H1 (cell line): ENCODE measurements around the gene PDRG1. TPM values are rescaled to one million over a fixed set of nuclear protein-coding genes. Genes with fewer than 3 reads are reported as not detected.

Experiments used
- CTCF ChIA-PET: fragments of 300-600 bp; sonication (Branson Sonifier 250); formaldehyde crosslinking; loops from one replicate; lab custom pipeline; 2021; ENCODE audit not compliant: partially characterized antibody; lab: Charles Lee
- POLR2A ChIA-PET: fragments of 300-600 bp; sonication (Branson Sonifier 250); formaldehyde crosslinking; loops from one replicate; lab custom pipeline; 2021; ENCODE audit warnings: inconsistent platforms; ENCODE audit not compliant: partially characterized antibody; lab: Charles Lee
- DNase-seq, 2 experiments: peaks; one replicate each; pipeline versions ENCODE4 v3.0.0 to v3.0.0-alpha.2; 2010 to 2022; ENCODE audit warnings: low spot score in 2 of 2, low read depth in 1 of 2, mixed read lengths in 1 of 2
- FAIRE-seq: peaks from 2 replicates; lab custom pipeline; 2011; peaks lifted over from hg19 to GRCh38; lab: Jason Lieb, UNC
- H2AFZ ChIP-seq: 2 replicates; pipeline ENCODE4 v1.8.1; 2012; ENCODE audit warnings: low read length, inconsistent platforms
- H2AK5ac ChIP-seq: 2 replicates; pipeline ENCODE4 v1.6.1; 2013; ENCODE audit warnings: low read depth, low read length
- H2BK120ac ChIP-seq: replicated peaks from 2 replicates; pipeline ENCODE3; 2013; ENCODE audit warnings: low read depth, low read length, inconsistent platforms
- H2BK12ac ChIP-seq: 2 replicates; pipeline ENCODE4 v1.6.1; 2013; ENCODE audit warnings: low read depth, low read length
- H2BK15ac ChIP-seq: 2 replicates; pipeline ENCODE4 v1.6.1; 2013; ENCODE audit warnings: low read length
- H2BK20ac ChIP-seq: 2 replicates; pipeline ENCODE4 v1.6.1; 2013; ENCODE audit warnings: low read length
- H2BK5ac ChIP-seq: 2 replicates; pipeline ENCODE4 v1.6.1; 2013; ENCODE audit warnings: low read depth, low read length
- H3K14ac ChIP-seq: 2 replicates; pipeline ENCODE4 v1.6.1; 2013; ENCODE audit warnings: inconsistent platforms; ENCODE audit not compliant: insufficient read length
- H3K18ac ChIP-seq: 2 replicates; pipeline ENCODE4 v1.6.1; 2013; ENCODE audit warnings: low read length; ENCODE audit errors: extremely low read depth
- H3K23ac ChIP-seq: 2 replicates; pipeline ENCODE4 v1.6.1; 2013; ENCODE audit warnings: inconsistent platforms; ENCODE audit not compliant: insufficient read length
- H3K23me2 ChIP-seq: 2 replicates; pipeline ENCODE4 v1.6.1; 2013; ENCODE audit warnings: low read depth, low read length
- H3K27ac ChIP-seq: 2 replicates; pipeline ENCODE4 v1.6.1; 2011; ENCODE audit warnings: low read depth, low read length, inconsistent platforms
- H3K27me3 ChIP-seq, 4 experiments: replicated peaks in 1 of 4; 1 replicate in 1 of 4; 2 replicates in 3 of 4; pipeline versions ENCODE4 v1.6.1 to v1.8.1; 2011 to 2013; ENCODE audit warnings: low read length in 3 of 4, mild to moderate bottlenecking in 3 of 4, inconsistent platforms in 2 of 4, mixed read lengths in 2 of 4, moderate library complexity in 1 of 4; ENCODE audit not compliant: control insufficient read depth in 3 of 4, insufficient read depth in 3 of 4; ENCODE audit errors: extremely low read depth in 1 of 4
- H3K36me3 ChIP-seq, 4 experiments: 2 replicates each; pipeline versions ENCODE4 v1.6.1 to v1.8.1; 2011 to 2013; ENCODE audit warnings: mild to moderate bottlenecking in 4 of 4, low read length in 3 of 4, moderate library complexity in 2 of 4, control low read depth in 1 of 4, inconsistent platforms in 1 of 4; ENCODE audit not compliant: insufficient read depth in 4 of 4, control insufficient read depth in 2 of 4
- H3K4ac ChIP-seq: replicated peaks from 2 replicates; pipeline ENCODE3; 2013; ENCODE audit warnings: low read length, low read depth, mixed read lengths, inconsistent platforms; ENCODE audit not compliant: insufficient read length
- H3K4me1 ChIP-seq, 4 experiments: replicated peaks in 1 of 4; 1 replicate in 1 of 4; 2 replicates in 3 of 4; pipeline versions ENCODE4 v1.6.1 to v1.8.1; 2011 to 2013; ENCODE audit warnings: low read length in 3 of 4, inconsistent platforms in 2 of 4, mixed read lengths in 1 of 4; ENCODE audit not compliant: insufficient read depth in 4 of 4, control insufficient read depth in 3 of 4
- H3K4me2 ChIP-seq, 2 experiments: 2 replicates each; pipeline versions ENCODE4 v1.6.1 to v1.8.1; 2011 to 2013; ENCODE audit warnings: low read depth in 2 of 2, low read length in 2 of 2, control low read depth in 1 of 2, inconsistent platforms in 1 of 2, mild to moderate bottlenecking in 1 of 2; ENCODE audit not compliant: insufficient read depth in 1 of 2
- H3K4me3 ChIP-seq, 4 experiments: fragments of 200-600, 300-600 bp in 1 of 4; sonication (generic), shearing (Covaris generic), sonication (Bioruptor Twin) in 1 of 4; 2 replicates each; pipeline versions ENCODE4 v1.5.1 to v1.8.1; 2011 to 2016; ENCODE audit warnings: low read length in 4 of 4, low read depth in 3 of 4, control low read depth in 2 of 4, inconsistent platforms in 2 of 4, mild to moderate bottlenecking in 2 of 4, mixed read lengths in 1 of 4, moderate library complexity in 1 of 4; ENCODE audit not compliant: insufficient read depth in 2 of 4; ENCODE audit errors: extremely low read depth in 1 of 4
- H3K56ac ChIP-seq: replicated peaks from 2 replicates; pipeline ENCODE3; 2013; ENCODE audit warnings: low read depth, mild to moderate bottlenecking, mixed read lengths, low read length, inconsistent platforms; ENCODE audit not compliant: insufficient read length
- H3K79me1 ChIP-seq: 2 replicates; pipeline ENCODE4 v1.6.1; 2013; ENCODE audit warnings: low read depth, low read length, control low read depth
- H3K79me2 ChIP-seq, 2 experiments: 2 replicates each; pipeline versions ENCODE4 v1.6.1 to v1.8.1; 2012 to 2013; ENCODE audit warnings: low read length in 2 of 2, mild to moderate bottlenecking in 2 of 2, inconsistent platforms in 1 of 2; ENCODE audit not compliant: insufficient read depth in 2 of 2, control insufficient read depth in 1 of 2
- H3K9ac ChIP-seq, 4 experiments: replicated peaks in 1 of 4; 1 replicate in 1 of 4; 2 replicates in 3 of 4; pipeline versions ENCODE4 v1.6.1 to v1.8.1; 2011 to 2013; ENCODE audit warnings: low read depth in 3 of 4, low read length in 3 of 4, control low read depth in 2 of 4, mild to moderate bottlenecking in 2 of 4, moderate library complexity in 2 of 4, inconsistent platforms in 1 of 4; ENCODE audit errors: extremely low read depth in 1 of 4
- H3K9me3 ChIP-seq, 2 experiments: 2 replicates each; pipeline versions ENCODE4 v1.6.1 to v1.8.1; 2012 to 2013; ENCODE audit warnings: mild to moderate bottlenecking in 2 of 2, moderate library complexity in 2 of 2, control low read depth in 1 of 2, inconsistent platforms in 1 of 2, low read depth in 1 of 2, low read length in 1 of 2, mixed read lengths in 1 of 2; ENCODE audit not compliant: insufficient read depth in 2 of 2
- H4K20me1 ChIP-seq, 2 experiments: replicated peaks in 1 of 2; 2 replicates each; pipeline versions ENCODE3 to v1.8.1; 2011 to 2013; ENCODE audit warnings: inconsistent platforms in 2 of 2, low read length in 2 of 2, mild to moderate bottlenecking in 1 of 2; ENCODE audit not compliant: insufficient read depth in 2 of 2, control insufficient read depth in 1 of 2
- H4K5ac ChIP-seq: 2 replicates; pipeline ENCODE4 v1.6.1; 2013; ENCODE audit warnings: low read length, low read depth, mixed read lengths, inconsistent platforms; ENCODE audit not compliant: insufficient read length
- H4K8ac ChIP-seq: 2 replicates; pipeline ENCODE4 v1.8.0; 2013; ENCODE audit warnings: mild to moderate bottlenecking, moderate library complexity, low read length, inconsistent platforms; ENCODE audit not compliant: insufficient read depth; ENCODE audit errors: extremely low read depth
- H4K91ac ChIP-seq: replicated peaks from 2 replicates; pipeline ENCODE3; 2013; ENCODE audit warnings: low read length, mixed read lengths, inconsistent platforms; ENCODE audit not compliant: insufficient read length
- ATF3 ChIP-seq: IDR thresholded peaks from 2 replicates; pipeline ENCODE4 v1.6.1; 2011; ENCODE audit warnings: low read depth, mild to moderate bottlenecking, low read length; ENCODE audit not compliant: insufficient read depth
- WGBS, 2 experiments: shearing (Covaris generic) in 1 of 2; methylation state at CpG; one replicate each; pipeline versions ENCODE4 v1.1.6 to v1.1.7; 2013 to 2015; ENCODE audit warnings: low lambda C conversion rate in 2 of 2, mixed read lengths in 2 of 2, inconsistent platforms in 1 of 2, low coverage in 1 of 2, missing lambda C conversion rate in 1 of 2; ENCODE audit not compliant: insufficient replicate concordance in 2 of 2, insufficient coverage in 1 of 2, insufficient read length in 1 of 2; ENCODE audit errors: extremely low coverage in 1 of 2, missing lambda C conversion rate in 1 of 2; 5-methylcytosine and 5-hydroxymethylcytosine counted together
- polyA plus RNA-seq, 7 experiments: library from polyadenylated mRNA; depleted of rRNA in 3 of 7; stranded (reverse) in 5 of 7; unstranded in 2 of 7; fragments of >200 nt in 5 of 7; fragments of 200-250 nt in 2 of 7; gene quantifications; 1 replicate in 5 of 7; 2 replicates in 1 of 7; 4 replicates in 1 of 7; pipeline versions ENCODE4 v1.2.1 to v1.2.3, GENCODE V29; 2011 to 2013; ENCODE audit warnings: missing spikeins in 2 of 7, mixed read lengths in 2 of 7
- total RNA-seq: library from RNA; stranded (reverse); fragmentation: NEBNext Ultra II Directional; extraction: Animal tissue kit (Norgen Biotek cat#: 25700); gene quantifications from 2 replicates; pipeline ENCODE4 v1.2.1, GENCODE V29; 2021
- TF ChIP-seq, protein P1 (sequence below): IDR thresholded peaks from 2 replicates; pipeline ENCODE4 v1.6.1; 2012; ENCODE audit warnings: inconsistent platforms

Gene PDRG1
- total and polyA plus RNA-seq, 2 of the 8 experiments (the other 6 are each of a cell fraction or from before 2014, with no cell fraction given) = 14.2 to 20.8 TPM

GRCh38 chr20:31930779-31931178 is 21.1 kb downstream of the PDRG1 start:
- FAIRE-seq = peak; percentile 19
- Histone ChIP-seq H2BK20ac (no peak overlapping the region), H3K4ac (no peak overlapping the region)
- WGBS, 2 experiments = 82% methylated on average over 5 of the region's 5 CpGs; no CpG with 5 or more reads in 1 of the 2 experiments
- no peak for TF ChIP-seq ATF3
- TF ChIP-seq, protein P1, sequence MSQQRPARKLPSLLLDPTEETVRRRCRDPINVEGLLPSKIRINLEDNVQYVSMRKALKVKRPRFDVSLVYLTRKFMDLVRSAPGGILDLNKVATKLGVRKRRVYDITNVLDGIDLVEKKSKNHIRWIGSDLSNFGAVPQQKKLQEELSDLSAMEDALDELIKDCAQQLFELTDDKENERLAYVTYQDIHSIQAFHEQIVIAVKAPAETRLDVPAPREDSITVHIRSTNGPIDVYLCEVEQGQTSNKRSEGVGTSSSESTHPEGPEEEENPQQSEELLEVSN = peak; percentile 68
- TF ChIP-seq, all 59 proteins: peak for 1
- H4K91ac ChIP-seq = no peak overlapping the region
- H3K27me3 ChIP-seq = no peaks in the 10 kb centered on the region; a peak in 2 of 7 replicates
- no peak for DNase-seq
- no peak overlapping the region; the same call in 1 of the 2 replicates for H2BK15ac ChIP-seq
- no peaks in the 10 kb centered on the region for H4K20me1 ChIP-seq
- no peak overlapping the region for H3K9ac ChIP-seq
- H2AFZ ChIP-seq = no peak overlapping the region
- H2BK5ac ChIP-seq = no peak overlapping the region
- H3K23me2 ChIP-seq = no peaks in the 10 kb centered on the region
- H3K4me1 ChIP-seq = peaks cover 0 to 4% (median 3%) of the 10 kb centered on the region in 4 experiments; a peak in 6 of 7 replicates
- no peak overlapping the region for H3K23ac ChIP-seq
- H4K8ac ChIP-seq = no peak overlapping the region; the same call in 1 of the 2 replicates
- no peak overlapping the region for H2BK12ac ChIP-seq
- H3K9me3 ChIP-seq = no peaks in the 10 kb centered on the region
- no peak overlapping the region for H3K4me3 ChIP-seq
- no peak overlapping the region for H3K18ac ChIP-seq
- POLR2A ChIA-PET = interaction anchor here (1.7 kb wide), 1 partner anchor 11 kb away, joined by 6 read pairs; no protein-coding TSS in a partner anchor
- H3K27ac ChIP-seq = no peak overlapping the region
- H3K4me2 ChIP-seq = no peak overlapping the region
- H2AK5ac ChIP-seq = no peak overlapping the region
- H3K36me3 ChIP-seq = no peaks in the 10 kb centered on the region
- H2BK120ac ChIP-seq = no peak overlapping the region
- no peak overlapping the region for H3K14ac ChIP-seq
- no peaks in the 10 kb centered on the region for H3K79me2 ChIP-seq
- H3K56ac ChIP-seq = no peak overlapping the region
- no peak overlapping the region for H4K5ac ChIP-seq
- CTCF ChIA-PET = interaction anchor here (0.7 to 1.6 kb wide), 4 partner anchors 12 to 108 kb away, joined by 3 to 4 read pairs (median 3); no protein-coding TSS in a partner anchor
- no peaks in the 10 kb centered on the region for H3K79me1 ChIP-seq
